ENCODE results near the gene RIMS1. TPM values are rescaled to one million over a fixed set of nuclear protein-coding genes. Genes with fewer than 3 reads are reported as not detected.

Gene RIMS1
- total RNA-seq, 5 donors from 2014 or later (not counting 1 experiment from before 2014, with no cell fraction given): not detected

- H3K36me3 ChIP-seq (ENCODE audit: control insufficient read depth in 2 of 2, extremely low read depth in 1 of 2, insufficient read depth in 1 of 2, low read length in 1 of 2): no peaks in the 10 kb centered on the region
- Mint-ChIP-seq H3K9me3 (no peaks in the 10 kb centered on the region), H3K27ac (no peak overlapping the region), H3K4me1 (no peaks in the 10 kb centered on the region), H3K27me3 (peaks cover 4% of the 10 kb centered on the region in 2 donors), H3K36me3 (no peaks in the 10 kb centered on the region), H3K4me3 (no peak overlapping the region)
- H3K27me3 ChIP-seq (replicated peaks in 1 of 2; ENCODE audit: control insufficient read depth in 2 of 2, extremely low read depth in 1 of 2, insufficient read depth in 2 of 2, low read length in 1 of 2): no peaks in the 10 kb centered on the region
- ATAC-seq (replicated peaks in 1 of 4): no peak
- no peak overlapping the region for H3K27ac ChIP-seq (ENCODE audit: low read length)
- no peak for DNase-seq
- H3K4me1 ChIP-seq (ENCODE audit: control insufficient read depth in 1 of 2, extremely low read depth in 1 of 2, insufficient read depth in 2 of 2, low read length in 2 of 2): no peaks in the 10 kb centered on the region
- no CpG with 5 or more reads among the region's 1 CpG for WGBS (ENCODE audit: insufficient coverage)
- no peaks in the 10 kb centered on the region for H3K9me3 ChIP-seq
- H3K4me3 ChIP-seq (ENCODE audit: control insufficient read depth in 1 of 2, extremely low read depth in 1 of 2, low read length in 1 of 2): no peak overlapping the region
- ChIA-PET CTCF (no interaction called here), POLR2A (no interaction called here)
Measured at GRCh38 chr6:72348926-72349325, 462.6 kb downstream of the RIMS1 start.

- DNase-seq (no peak), ATAC-seq (replicated peaks in 1 of 4) (no peak)
- ChIA-PET CTCF (interaction anchor here (0.5 to 0.6 kb wide), 2 partner anchors 18 to 89 kb away, joined by 3 to 6 read pairs; no protein-coding TSS in a partner anchor), POLR2A (no interaction called here)
- no peaks in the 10 kb centered on the region for H3K4me1 ChIP-seq (ENCODE audit: control insufficient read depth in 1 of 2, extremely low read depth in 1 of 2, insufficient read depth in 2 of 2, low read length in 2 of 2)
- Mint-ChIP-seq H3K9me3 (no peaks in the 10 kb centered on the region), H3K27ac (no peak overlapping the region), H3K4me1 (no peaks in the 10 kb centered on the region), H3K36me3 (no peaks in the 10 kb centered on the region), H3K4me3 (no peak overlapping the region), H3K27me3 (peaks cover 4% of the 10 kb centered on the region in 2 donors)
- WGBS (ENCODE audit: insufficient coverage): no CpG with 5 or more reads among the region's 1 CpG
- H3K27ac ChIP-seq (ENCODE audit: low read length): no peak overlapping the region
- no peaks in the 10 kb centered on the region for H3K36me3 ChIP-seq (ENCODE audit: control insufficient read depth in 2 of 2, extremely low read depth in 1 of 2, insufficient read depth in 1 of 2, low read length in 1 of 2)
- H3K9me3 ChIP-seq: no peaks in the 10 kb centered on the region
- H3K4me3 ChIP-seq (ENCODE audit: control insufficient read depth in 1 of 2, extremely low read depth in 1 of 2, low read length in 1 of 2): no peak overlapping the region
- no peaks in the 10 kb centered on the region for H3K27me3 ChIP-seq (replicated peaks in 1 of 2; ENCODE audit: control insufficient read depth in 2 of 2, extremely low read depth in 1 of 2, insufficient read depth in 2 of 2, low read length in 1 of 2)
Measured at GRCh38 chr6:72350296-72350881, 464.0 kb downstream of the RIMS1 start.

- 63% methylated on average over 3 of the region's 7 CpGs for WGBS (ENCODE audit: insufficient coverage)
- no peak overlapping the region for H3K27ac Mint-ChIP-seq
- Histone ChIP-seq H3K27ac (ENCODE audit: low read length) (no peak overlapping the region), H3K36me3 (ENCODE audit: control insufficient read depth in 2 of 2, extremely low read depth in 1 of 2, insufficient read depth in 1 of 2, low read length in 1 of 2) (no peaks in the 10 kb centered on the region), H3K27me3 (replicated peaks in 1 of 2; ENCODE audit: control insufficient read depth in 2 of 2, extremely low read depth in 1 of 2, insufficient read depth in 2 of 2, low read length in 1 of 2) (no peaks in the 10 kb centered on the region), H3K9me3 (no peaks in the 10 kb centered on the region), H3K4me3 (ENCODE audit: control insufficient read depth in 1 of 2, extremely low read depth in 1 of 2, low read length in 1 of 2) (no peak overlapping the region), H3K4me1 (ENCODE audit: control insufficient read depth in 1 of 2, extremely low read depth in 1 of 2, insufficient read depth in 2 of 2, low read length in 2 of 2) (no peaks in the 10 kb centered on the region)
- no peak for ATAC-seq (replicated peaks in 1 of 4)
- DNase-seq: no peak
- no peaks in the 10 kb centered on the region for H3K36me3 Mint-ChIP-seq
- no peaks in the 10 kb centered on the region for H3K9me3 Mint-ChIP-seq
- ChIA-PET POLR2A (no interaction called here), CTCF (no interaction called here)
- H3K4me1 Mint-ChIP-seq: no peaks in the 10 kb centered on the region
- H3K27me3 Mint-ChIP-seq: peaks cover 10 to 14% of the 10 kb centered on the region in 2 donors
- H3K4me3 Mint-ChIP-seq: no peak overlapping the region
Measured at GRCh38 chr6:72363844-72364740, 477.7 kb downstream of the RIMS1 start.

- H3K9me3 ChIP-seq: no peaks in the 10 kb centered on the region
- Mint-ChIP-seq H3K4me3 (no peak overlapping the region), H3K4me1 (no peaks in the 10 kb centered on the region), H3K27ac (no peak overlapping the region), H3K9me3 (no peaks in the 10 kb centered on the region), H3K36me3 (no peaks in the 10 kb centered on the region), H3K27me3 (peaks cover 13 to 14% of the 10 kb centered on the region in 2 donors)
- no peaks in the 10 kb centered on the region for H3K36me3 ChIP-seq (ENCODE audit: control insufficient read depth in 2 of 2, extremely low read depth in 1 of 2, insufficient read depth in 1 of 2, low read length in 1 of 2)
- no peaks in the 10 kb centered on the region for H3K4me1 ChIP-seq (ENCODE audit: control insufficient read depth in 1 of 2, extremely low read depth in 1 of 2, insufficient read depth in 2 of 2, low read length in 2 of 2)
- ChIA-PET POLR2A (interaction anchor here in 1 of 2 donors (0.6 kb wide), 1 partner anchor 16 kb away, joined by 3 read pairs; no protein-coding TSS in a partner anchor), CTCF (no interaction called here)
- H3K4me3 ChIP-seq (ENCODE audit: control insufficient read depth in 1 of 2, extremely low read depth in 1 of 2, low read length in 1 of 2): no peak overlapping the region
- ATAC-seq (replicated peaks in 1 of 4) (no peak), DNase-seq (no peak)
- no peak overlapping the region for H3K27ac ChIP-seq (ENCODE audit: low read length)
- no peaks in the 10 kb centered on the region for H3K27me3 ChIP-seq (replicated peaks in 1 of 2; ENCODE audit: control insufficient read depth in 2 of 2, extremely low read depth in 1 of 2, insufficient read depth in 2 of 2, low read length in 1 of 2)
- WGBS (ENCODE audit: insufficient coverage): no CpG with 5 or more reads among the region's 4 CpGs
Measured at GRCh38 chr6:72365773-72366172, 479.4 kb downstream of the RIMS1 start.

GRCh38 chr6:72367439-72367838 lies 481.1 kb downstream of the RIMS1 start:
- no peak for ATAC-seq (replicated peaks in 1 of 4)
- H3K27me3 ChIP-seq (replicated peaks in 1 of 2; ENCODE audit: control insufficient read depth in 2 of 2, extremely low read depth in 1 of 2, insufficient read depth in 2 of 2, low read length in 1 of 2): no peaks in the 10 kb centered on the region
- no peaks in the 10 kb centered on the region for H3K9me3 ChIP-seq
- Mint-ChIP-seq H3K4me1 (no peaks in the 10 kb centered on the region), H3K4me3 (no peak overlapping the region), H3K9me3 (no peaks in the 10 kb centered on the region), H3K27me3 (peaks cover 13 to 14% of the 10 kb centered on the region in 2 donors), H3K36me3 (no peaks in the 10 kb centered on the region), H3K27ac (no peak overlapping the region)
- no peak for DNase-seq
- H3K4me3 ChIP-seq (ENCODE audit: control insufficient read depth in 1 of 2, extremely low read depth in 1 of 2, low read length in 1 of 2): no peak overlapping the region
- no peak overlapping the region for H3K27ac ChIP-seq (ENCODE audit: low read length)
- ChIA-PET CTCF (no interaction called here), POLR2A (no interaction called here)
- no peaks in the 10 kb centered on the region for H3K36me3 ChIP-seq (ENCODE audit: control insufficient read depth in 2 of 2, extremely low read depth in 1 of 2, insufficient read depth in 1 of 2, low read length in 1 of 2)
- no peaks in the 10 kb centered on the region for H3K4me1 ChIP-seq (ENCODE audit: control insufficient read depth in 1 of 2, extremely low read depth in 1 of 2, insufficient read depth in 2 of 2, low read length in 2 of 2)

- H3K4me3 ChIP-seq (ENCODE audit: control insufficient read depth in 1 of 2, extremely low read depth in 1 of 2, low read length in 1 of 2): no peak overlapping the region
- whole genome bisulfite sequencing (ENCODE audit: insufficient coverage): 42% methylated on average over 2 of the region's 3 CpGs
- H3K36me3 ChIP-seq (ENCODE audit: control insufficient read depth in 2 of 2, extremely low read depth in 1 of 2, insufficient read depth in 1 of 2, low read length in 1 of 2): no peaks in the 10 kb centered on the region
- Mint-ChIP-seq H3K27me3 (peaks cover 7 to 15% of the 10 kb centered on the region in 2 donors), H3K4me3 (no peak overlapping the region), H3K4me1 (no peaks in the 10 kb centered on the region), H3K9me3 (no peaks in the 10 kb centered on the region), H3K36me3 (no peaks in the 10 kb centered on the region), H3K27ac (no peak overlapping the region)
- POLR2A ChIA-PET: no interaction called here
- ATAC-seq (replicated peaks in 1 of 4) (no peak), DNase-seq (no peak)
- no peaks in the 10 kb centered on the region for H3K4me1 ChIP-seq (ENCODE audit: control insufficient read depth in 1 of 2, extremely low read depth in 1 of 2, insufficient read depth in 2 of 2, low read length in 2 of 2)
- CTCF ChIA-PET: no interaction called here
- H3K9me3 ChIP-seq: no peaks in the 10 kb centered on the region
- H3K27me3 ChIP-seq (replicated peaks in 1 of 2; ENCODE audit: control insufficient read depth in 2 of 2, extremely low read depth in 1 of 2, insufficient read depth in 2 of 2, low read length in 1 of 2): peaks cover 0 to 2% of the 10 kb centered on the region in 2 experiments
- no peak overlapping the region for H3K27ac ChIP-seq (ENCODE audit: low read length)
Measured at GRCh38 chr6:72371473-72371872, 485.1 kb downstream of the RIMS1 start.

All from T-cell (primary cell).